SK-N-SH (cell line): ENCODE measurements around the gene SLC17A5. TPM values are rescaled to one million over a fixed set of nuclear protein-coding genes. Genes with fewer than 3 reads are reported as not detected.

Experiments used
- CTCF ChIA-PET: fragments of 300-600, 350-600 bp; formaldehyde crosslinking; extraction: SDS; loops from one replicate; lab custom pipeline; 2021; lab: Yijun Ruan, JAX
- POLR2A ChIA-PET: fragments of 350-600 bp; sonication (Branson Sonifier 250); formaldehyde crosslinking; extraction: SDS; loops from one replicate; lab custom pipeline; 2020; ENCODE audit warnings: antibody characterized with exemption, inconsistent platforms; lab: Yijun Ruan, JAX
- DNase-seq: peaks from one replicate; pipeline ENCODE4 v3.0.0; 2012
- H2AFZ ChIP-seq: fragments of 200-600 bp; sonication (generic); 2 replicates; pipeline ENCODE4 v1.8.1; 2016; ENCODE audit warnings: antibody characterized with exemption, mild to moderate bottlenecking, low read depth
- H3F3A ChIP-seq: fragments of 200-600 bp; sonication (generic); replicated peaks from 2 replicates; pipeline ENCODE3; 2016; ENCODE audit warnings: antibody characterized with exemption, mild to moderate bottlenecking; ENCODE audit not compliant: insufficient read depth
- H3K27ac ChIP-seq, 2 experiments: fragments of 200-500 bp in 1 of 2; fragments of 200-600 bp in 1 of 2; sonication (Bioruptor generic) in 1 of 2; sonication (generic), shearing (Covaris generic) in 1 of 2; 2 replicates each; pipeline versions ENCODE4 v1.5.1 to v1.6.1; 2014 to 2016; ENCODE audit warnings: low read depth in 2 of 2, inconsistent platforms in 1 of 2, low read length in 1 of 2, mild to moderate bottlenecking in 1 of 2, mixed read lengths in 1 of 2
- H3K27me3 ChIP-seq: fragments of 200-600 bp; sonication (generic), shearing (Covaris generic); 2 replicates; pipeline ENCODE4 v1.6.1; 2016; ENCODE audit warnings: mixed run types; ENCODE audit not compliant: insufficient read depth
- H3K36me3 ChIP-seq, 2 experiments: fragments of 200-500 bp in 1 of 2; fragments of 200-600 bp in 1 of 2; sonication (Bioruptor generic) in 1 of 2; sonication (generic) in 1 of 2; replicated peaks in 1 of 2; 2 replicates each; pipeline versions ENCODE3 to v1.5.1; 2014 to 2016; ENCODE audit warnings: low read length in 1 of 2, mild to moderate bottlenecking in 1 of 2; ENCODE audit not compliant: insufficient read depth in 2 of 2, control insufficient read depth in 1 of 2
- H3K4me1 ChIP-seq, 2 experiments: fragments of 200-500 bp in 1 of 2; fragments of 200-600 bp in 1 of 2; sonication (Bioruptor generic) in 1 of 2; sonication (generic), shearing (Covaris generic) in 1 of 2; 2 replicates each; pipeline versions ENCODE4 v1.5.1 to v1.6.1; 2014 to 2016; ENCODE audit warnings: low read depth in 1 of 2, low read length in 1 of 2, mixed run types in 1 of 2; ENCODE audit not compliant: insufficient read depth in 2 of 2, control insufficient read depth in 1 of 2
- H3K4me2 ChIP-seq: fragments of 200-600 bp; sonication (generic), shearing (Covaris generic); 2 replicates; pipeline ENCODE4 v1.6.1; 2017; ENCODE audit warnings: mixed run types
- H3K4me3 ChIP-seq, 2 experiments: fragments of 200-500 bp in 1 of 2; fragments of 200-600 bp in 1 of 2; sonication (Bioruptor generic) in 1 of 2; sonication (generic), shearing (Covaris generic) in 1 of 2; 2 replicates each; pipeline versions ENCODE4 v1.5.1 to v1.8.1; 2014 to 2016; ENCODE audit warnings: low read depth in 2 of 2, inconsistent platforms in 1 of 2, low read length in 1 of 2, mild to moderate bottlenecking in 1 of 2, mixed read lengths in 1 of 2, moderate library complexity in 1 of 2
- H3K79me2 ChIP-seq: fragments of 200-600 bp; sonication (generic); 2 replicates; pipeline ENCODE4 v1.8.1; 2017; ENCODE audit warnings: mild to moderate bottlenecking; ENCODE audit not compliant: insufficient read depth
- H3K9ac ChIP-seq: fragments of 200-600 bp; sonication (generic); 2 replicates; pipeline ENCODE4 v1.6.1; 2017; ENCODE audit warnings: mixed run types
- H3K9me2 ChIP-seq: fragments of 200-600 bp; sonication (generic); 2 replicates; pipeline ENCODE4 v1.6.1; 2017; ENCODE audit warnings: mixed run types
- H3K9me3 ChIP-seq: fragments of 200-600 bp; sonication (generic); 2 replicates; pipeline ENCODE4 v1.6.1; 2017; ENCODE audit warnings: mixed run types, mild to moderate bottlenecking, moderate library complexity
- H4K20me1 ChIP-seq: fragments of 200-600 bp; sonication (generic); 2 replicates; pipeline ENCODE4 v1.6.1; 2017; ENCODE audit warnings: mild to moderate bottlenecking, mixed run types; ENCODE audit not compliant: insufficient read depth
- ELF1 ChIP-seq: IDR thresholded peaks from 2 replicates; pipeline ENCODE4 v1.4.0; 2012
- FOSL2 ChIP-seq: IDR thresholded peaks from 2 replicates; pipeline ENCODE4 v1.4.0; 2012; ENCODE audit warnings: low read depth, mild to moderate bottlenecking, moderate library complexity, borderline replicate concordance
- FOXJ3 ChIP-seq: sonication (generic); formaldehyde crosslinking; IDR thresholded peaks from 2 replicates; pipeline ENCODE4 v1.5.1; 2020; ENCODE audit warnings: mild to moderate bottlenecking, missing genetic modification reagents
- FOXM1 ChIP-seq: IDR thresholded peaks from 2 replicates; pipeline ENCODE4 v1.4.0; 2012; ENCODE audit warnings: low read depth, mild to moderate bottlenecking
- GATA2 ChIP-seq: sonication (generic); formaldehyde crosslinking; IDR thresholded peaks from 2 replicates; pipeline ENCODE4 v1.5.0; 2020; ENCODE audit warnings: mild to moderate bottlenecking, missing genetic modification reagents
- JUND ChIP-seq: IDR thresholded peaks from 2 replicates; pipeline ENCODE4 v1.4.0; 2012
- NRF1 ChIP-seq: IDR thresholded peaks from 2 replicates; pipeline ENCODE4 v1.6.1; 2012; ENCODE audit warnings: low read depth, mild to moderate bottlenecking, low read length
- POLR2AphosphoS5 ChIP-seq: IDR thresholded peaks from 2 replicates; pipeline ENCODE4 v1.6.1; 2012; ENCODE audit warnings: low read depth, low read length
- RCOR1 ChIP-seq: fragments of 150-350 bp; IDR thresholded peaks from 2 replicates; pipeline ENCODE4 v1.6.1; 2017; ENCODE audit warnings: antibody characterized with exemption, low read length
- REST ChIP-seq: IDR thresholded peaks from 2 replicates; pipeline ENCODE4 v1.6.1; 2012; ENCODE audit warnings: mild to moderate bottlenecking, low read depth, low read length, moderate library complexity
- RFX5 ChIP-seq: IDR thresholded peaks from 2 replicates; pipeline ENCODE4 v1.6.1; 2012; ENCODE audit warnings: mild to moderate bottlenecking, improper control_type of control experiment, low read length
- RXRA ChIP-seq: IDR thresholded peaks from 2 replicates; pipeline ENCODE4 v1.4.0; 2012; ENCODE audit warnings: low read depth, mild to moderate bottlenecking, borderline replicate concordance
- SIN3A ChIP-seq: IDR thresholded peaks from 2 replicates; pipeline ENCODE4 v1.6.1; 2012; ENCODE audit warnings: low read depth, mild to moderate bottlenecking, low read length, moderate library complexity, borderline replicate concordance
- TAF1 ChIP-seq: IDR thresholded peaks from 2 replicates; pipeline ENCODE4 v1.6.1; 2012; ENCODE audit warnings: low read depth, mild to moderate bottlenecking, low read length, moderate library complexity, borderline replicate concordance
- TEAD4 ChIP-seq: IDR thresholded peaks from 2 replicates; pipeline ENCODE4 v1.4.0; 2012; ENCODE audit warnings: mild to moderate bottlenecking, borderline replicate concordance; ENCODE audit not compliant: insufficient read depth
- USF1 ChIP-seq: IDR thresholded peaks from 2 replicates; pipeline ENCODE4 v1.4.0; 2012; ENCODE audit warnings: low read depth, borderline replicate concordance
- YY1 ChIP-seq: IDR thresholded peaks from 2 replicates; pipeline ENCODE4 v1.4.0; 2012; ENCODE audit warnings: low read depth, mild to moderate bottlenecking
- WGBS: methylation state at CpG from one replicate; pipeline ENCODE4 v1.1.6; 2017; ENCODE audit warnings: low lambda C conversion rate; 5-methylcytosine and 5-hydroxymethylcytosine counted together
- polyA plus RNA-seq, 3 experiments: library from polyadenylated mRNA; depleted of rRNA; stranded (reverse); fragments of >200 nt; gene quantifications; 2 replicates each; pipeline ENCODE4 v1.2.3, GENCODE V29; 2012

SLC17A5 gene
- polyA plus RNA-seq, 1 of the 3 experiments (the other 2 are of a cell fraction) = 9.2 TPM

GRCh38 chr6:73637404-73637803 lies 16.4 kb downstream of the SLC17A5 start:
- Histone ChIP-seq H4K20me1 (no peaks in the 10 kb centered on the region), H3K4me2 (no peak overlapping the region), H3K36me3 (peaks cover 4 to 41% of the 10 kb centered on the region in 2 experiments), H3K27ac (no peak overlapping the region), H3K79me2 (no peaks in the 10 kb centered on the region), H3K27me3 (no peaks in the 10 kb centered on the region), H3K9ac (no peak overlapping the region), H2AFZ (no peak overlapping the region), H3K4me1 (peaks cover 0 to 8% of the 10 kb centered on the region in 2 experiments; a peak in 1 of 4 replicates), H3K9me3 (no peaks in the 10 kb centered on the region), H3K9me2 (no peaks in the 10 kb centered on the region), H3K4me3 (no peak overlapping the region), H3F3A (peaks cover 20% of the 10 kb centered on the region)
- no peak for DNase-seq
- TF ChIP-seq FOXM1 = no peak
- TF ChIP-seq NRF1 = no peak
- TF ChIP-seq SIN3A = no peak
- no peak for TF ChIP-seq REST
- no peak for TF ChIP-seq TAF1
- TF ChIP-seq ELF1 = no peak
- TF ChIP-seq JUND = no peak
- TF ChIP-seq FOSL2 = no peak
- ChIA-PET CTCF (interaction anchor here (1.4 to 1.5 kb wide), 2 partner anchors 16 to 26 kb away, joined by 3 to 5 read pairs; no protein-coding TSS in a partner anchor), POLR2A (no interaction called here)
- WGBS = 66% methylated on average over 2 of the region's 2 CpGs

GRCh38 chr6:73636048-73636447 lies 17.7 kb downstream of the SLC17A5 start:
- Histone ChIP-seq H3K36me3 (peaks cover 4 to 42% of the 10 kb centered on the region in 2 experiments), H3K27ac (no peak overlapping the region)
- POLR2A ChIA-PET = no interaction called here

More at GRCh38 chr6:73636048-73636447, 17.7 kb downstream of the SLC17A5 start:
- H2AFZ ChIP-seq = no peak overlapping the region
- H4K20me1 ChIP-seq = no peaks in the 10 kb centered on the region
- H3K4me1 ChIP-seq = no peaks in the 10 kb centered on the region
- peaks cover 10% of the 10 kb centered on the region for H3F3A ChIP-seq
- H3K9ac ChIP-seq = no peak overlapping the region
- H3K9me3 ChIP-seq = no peaks in the 10 kb centered on the region
- no peaks in the 10 kb centered on the region for H3K9me2 ChIP-seq
- no peaks in the 10 kb centered on the region for H3K27me3 ChIP-seq
- CTCF ChIA-PET = no interaction called here
- no peak for DNase-seq
- no peak overlapping the region for H3K4me3 ChIP-seq
- H3K4me2 ChIP-seq = no peak overlapping the region
- TF ChIP-seq TAF1 (no peak), GATA2 (CRISPR knock-in tag) (no peak), POLR2AphosphoS5 (no peak), FOXJ3 (CRISPR knock-in tag) (no peak), ELF1 (no peak), RCOR1 (no peak), RFX5 (no peak), USF1 (no peak), YY1 (no peak), TEAD4 (no peak), JUND (no peak), FOSL2 (no peak), RXRA (no peak)
- TF ChIP-seq, all 33 proteins: peak for 0
- no peaks in the 10 kb centered on the region for H3K79me2 ChIP-seq
